Breast epithelium (tissue), 3 donors: ENCODE measurements around the gene CAV1.

ENCODE experiments used
- POLR2A ChIP-seq: fragments of 450-650 bp; IDR thresholded peaks from one replicate; pipeline ENCODE4 v1.6.1; 2016; ENCODE audit warnings: antibody characterized with exemption, mild to moderate bottlenecking, moderate library complexity
- POLR2AphosphoS5 ChIP-seq, 3 donors: sonication (generic); formaldehyde crosslinking; IDR thresholded peaks; one replicate each; pipeline ENCODE4 v1.6.1; 2017; ENCODE audit warnings: antibody characterized with exemption in 3 of 3

- no peak for TF ChIP-seq POLR2A
- no peak for TF ChIP-seq POLR2AphosphoS5 (IDR thresholded peaks at IDR 0.05)
Measured at GRCh38 chr7:116576350-116577319, 51.8 kb downstream of the CAV1 start.
